CD4-positive, alpha-beta memory T cell (primary cell): ENCODE measurements around the gene C19orf73. TPM values are rescaled to one million over a fixed set of nuclear protein-coding genes. Genes with fewer than 3 reads are reported as not detected.

Experiments used
- CTCF ChIA-PET: fragments of 350-600 bp; sonication (Branson Sonifier 250); formaldehyde crosslinking; loops from one replicate; lab custom pipeline; 2021; ENCODE audit warnings: inconsistent platforms; ENCODE audit not compliant: partially characterized antibody; lab: Charles Lee
- POLR2A ChIA-PET: fragments of 350-600 bp; sonication (Branson Sonifier 250); formaldehyde crosslinking; loops from one replicate; lab custom pipeline; 2021; ENCODE audit not compliant: partially characterized antibody; lab: Charles Lee
- DNase-seq, 5 donors: peaks; one replicate each; pipeline versions ENCODE4 v3.0.0 to v3.0.0-alpha.2; 2020 to 2022; ENCODE audit warnings: mixed read lengths in 1 of 5
- H3K27ac ChIP-seq: one replicate; pipeline ENCODE4 v1.7.0; 2013; ENCODE audit warnings: low read depth, low read length
- H3K27me3 ChIP-seq: 2 replicates; pipeline ENCODE4 v1.7.0; 2013; ENCODE audit warnings: mild to moderate bottlenecking, low read length, moderate library complexity; ENCODE audit not compliant: insufficient read depth
- H3K36me3 ChIP-seq: 2 replicates; pipeline ENCODE4 v1.7.0; 2013; ENCODE audit warnings: mild to moderate bottlenecking, low read length, moderate library complexity; ENCODE audit not compliant: insufficient read depth
- H3K4me1 ChIP-seq: 2 replicates; pipeline ENCODE4 v1.7.0; 2013; ENCODE audit warnings: mild to moderate bottlenecking, low read length, moderate library complexity; ENCODE audit not compliant: insufficient read depth
- H3K4me3 ChIP-seq, 2 donors: one replicate each; pipeline ENCODE4 v1.7.0; 2013; ENCODE audit warnings: low read length in 2 of 2, mild to moderate bottlenecking in 1 of 2
- H3K9me3 ChIP-seq, 2 donors: one replicate each; pipeline ENCODE4 v1.7.0; 2013; ENCODE audit warnings: low read length in 2 of 2, control low read depth in 1 of 2; ENCODE audit not compliant: control insufficient read depth in 1 of 2
- H3K27ac Mint-ChIP-seq, 7 donors: one replicate each; pipeline ENCODE4 v1.8.0; 2020 to 2021; ENCODE audit warnings: mixed read lengths in 7 of 7, mild to moderate bottlenecking in 6 of 7, inconsistent platforms in 3 of 7, moderate library complexity in 3 of 7
- H3K27me3 Mint-ChIP-seq, 2 donors: one replicate each; pipeline ENCODE4 v1.8.0; 2020 to 2021; ENCODE audit warnings: mixed read lengths in 2 of 2
- H3K36me3 Mint-ChIP-seq, 2 donors: one replicate each; pipeline ENCODE4 v1.8.0; 2020 to 2021; ENCODE audit warnings: mixed read lengths in 2 of 2, inconsistent platforms in 1 of 2, mild to moderate bottlenecking in 1 of 2
- H3K4me1 Mint-ChIP-seq, 4 donors: one replicate each; pipeline ENCODE4 v1.8.0; 2020 to 2021; ENCODE audit warnings: mixed read lengths in 4 of 4, mild to moderate bottlenecking in 1 of 4
- H3K4me3 Mint-ChIP-seq, 8 donors: one replicate each; pipeline ENCODE4 v1.8.0; 2020 to 2021; ENCODE audit warnings: mixed read lengths in 8 of 8, mild to moderate bottlenecking in 7 of 8, moderate library complexity in 6 of 8, inconsistent platforms in 3 of 8
- H3K9me3 Mint-ChIP-seq, 8 donors: one replicate each; pipeline ENCODE4 v1.8.0; 2020 to 2021; ENCODE audit warnings: mixed read lengths in 8 of 8, mild to moderate bottlenecking in 5 of 8, inconsistent platforms in 3 of 8, moderate library complexity in 1 of 8
- intact Hi-C: fragments of 100-400 bp; cut with micrococcal nuclease; formaldehyde crosslinking; loops from one replicate; pipeline ENCODE4 v1.15.1; 2023
- polyA plus RNA-seq, 2 donors: library from polyadenylated mRNA; unstranded; fragments of 300-500 nt; fragmentation: Illumina TruSeq; gene quantifications; one replicate each; pipeline ENCODE4 v1.2.3, GENCODE V29; 2021
- total RNA-seq, 2 experiments: library from RNA; stranded (reverse); gene quantifications; one replicate each; pipeline ENCODE4 v1.2.3, GENCODE V29; 2021

The C19orf73 gene
- total and polyA plus RNA-seq, 4 experiments from 2014 or later = 1.7 to 3.7 (median 1.9) TPM

DNA sequence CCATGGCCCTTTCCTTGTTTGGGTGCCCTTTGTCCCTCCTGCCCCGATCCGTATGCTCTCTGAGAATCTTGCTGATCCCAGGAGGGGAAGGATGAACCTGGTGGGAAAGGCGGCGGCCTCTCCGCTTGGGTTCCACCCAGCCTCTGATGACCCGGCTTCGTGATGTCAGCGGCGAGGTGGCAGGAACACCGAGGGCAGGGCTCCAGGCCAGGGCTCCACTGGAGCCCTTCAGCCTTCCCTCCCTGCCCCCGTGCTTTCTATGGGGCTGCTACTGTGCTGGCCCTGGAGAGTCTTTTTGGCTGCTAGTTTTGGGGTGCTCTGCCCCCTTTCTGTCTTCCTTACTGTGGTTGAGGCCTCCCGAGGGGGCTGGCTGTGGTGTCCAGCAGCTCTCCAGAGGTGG lies 16.6 kb downstream of the C19orf73 start:
- H3K4me1 ChIP-seq = no peaks in the 10 kb centered on the region
- peaks cover 44 to 71% of the 10 kb centered on the region in 2 donors for H3K36me3 Mint-ChIP-seq
- H3K4me3 ChIP-seq = no peak overlapping the region
- ChIA-PET POLR2A (no interaction called here), CTCF (no interaction called here)
- peaks cover 3 to 15% (median 6%) of the 10 kb centered on the region in 4 donors for H3K4me1 Mint-ChIP-seq
- DNase-seq = peak in 1 of 5 donors; percentile 1
- no peaks in the 10 kb centered on the region for H3K27me3 ChIP-seq
- no peaks in the 10 kb centered on the region for H3K27me3 Mint-ChIP-seq
- no peak overlapping the region for H3K4me3 Mint-ChIP-seq
- no peak overlapping the region for H3K27ac ChIP-seq
- no peaks in the 10 kb centered on the region for H3K9me3 ChIP-seq
- H3K9me3 Mint-ChIP-seq = no peaks in the 10 kb centered on the region
- peaks cover 81% of the 10 kb centered on the region for H3K36me3 ChIP-seq
- no peak overlapping the region for H3K27ac Mint-ChIP-seq
- intact Hi-C loops = no loop called here

- Histone ChIP-seq H3K27ac (no peak overlapping the region), H3K36me3 (peaks cover 77% of the 10 kb centered on the region), H3K9me3 (no peaks in the 10 kb centered on the region), H3K27me3 (no peaks in the 10 kb centered on the region), H3K4me1 (no peaks in the 10 kb centered on the region), H3K4me3 (no peak overlapping the region)
- CTCF ChIA-PET = interaction anchor here (5.9 kb wide), 1 partner anchor 45 kb away, joined by 83 read pairs; no protein-coding TSS in a partner anchor
- no peak for DNase-seq
- POLR2A ChIA-PET = interaction anchor here (0.9 kb wide), 1 partner anchor 19 kb away, joined by 5 read pairs; no protein-coding TSS in a partner anchor
- H3K36me3 Mint-ChIP-seq = peaks cover 36 to 68% of the 10 kb centered on the region in 2 donors
- intact Hi-C loops = no loop called here
- peaks cover 0 to 8% (median 7%) of the 10 kb centered on the region in 4 donors for H3K4me1 Mint-ChIP-seq
- H3K9me3 Mint-ChIP-seq = no peaks in the 10 kb centered on the region
- no peaks in the 10 kb centered on the region for H3K27me3 Mint-ChIP-seq
- peak overlapping the region in 2 of 7 donors; percentile 57 to 84 for H3K27ac Mint-ChIP-seq
- H3K4me3 Mint-ChIP-seq = no peak overlapping the region
These were observed 17.8 kb downstream of the C19orf73 start for GRCh38 chr19:49101160-49101559.

DNA sequence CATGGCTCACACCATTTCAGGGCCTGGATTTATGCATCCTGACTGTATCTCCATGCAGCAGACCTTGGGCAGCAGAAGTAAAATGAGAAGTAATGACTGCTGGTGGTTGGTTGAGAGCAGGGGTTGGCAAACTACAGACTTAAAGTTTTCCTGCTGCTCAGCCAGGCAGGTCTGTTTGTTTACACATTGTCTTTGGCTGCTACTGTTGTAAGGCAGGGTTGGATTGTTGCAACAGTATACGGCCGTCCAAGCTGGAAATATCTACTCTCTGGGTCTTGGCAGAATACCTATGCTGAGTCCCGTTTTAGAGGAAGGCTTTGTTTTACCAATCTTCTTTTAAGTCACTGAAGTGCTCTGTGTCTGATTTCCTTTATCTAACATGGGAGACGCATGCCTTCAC lies 20.1 kb downstream of the C19orf73 start:
- Mint-ChIP-seq H3K36me3 (peaks cover 36 to 72% of the 10 kb centered on the region in 2 donors), H3K4me1 (peaks cover 0 to 12% (median 9%) of the 10 kb centered on the region in 4 donors), H3K4me3 (peak overlapping the region in 1 of 8 donors; percentile 45), H3K27ac (peak overlapping the region in 1 of 7 donors; percentile 62), H3K27me3 (no peaks in the 10 kb centered on the region), H3K9me3 (no peaks in the 10 kb centered on the region)
- ChIA-PET POLR2A (interaction anchor here (1.4 to 1.7 kb wide), 2 partner anchors 15 to 48 kb away, joined by 7 to 9 read pairs; partner anchors contain the start of gene LIN7B), CTCF (interaction anchor here (1.0 to 5.9 kb wide), 14 partner anchors 8 to 202 kb away, joined by 3 to 83 read pairs (median 6); partner anchors contain the start of gene LIN7B)
- no peaks in the 10 kb centered on the region for H3K27me3 ChIP-seq
- H3K9me3 ChIP-seq = no peaks in the 10 kb centered on the region
- intact Hi-C loops = loop anchor here (2.0 kb wide), 1 partner anchor 100 kb away; no protein-coding TSS in a partner anchor
- H3K4me3 ChIP-seq = no peak overlapping the region
- H3K27ac ChIP-seq = no peak overlapping the region
- H3K4me1 ChIP-seq = no peaks in the 10 kb centered on the region
- peaks cover 80% of the 10 kb centered on the region for H3K36me3 ChIP-seq
- DNase-seq = no peak

- H3K27ac Mint-ChIP-seq = peak overlapping the region in 2 of 7 donors; percentile 4 to 35
- peaks cover 77% of the 10 kb centered on the region for H3K36me3 ChIP-seq
- peaks cover 36 to 75% of the 10 kb centered on the region in 2 donors for H3K36me3 Mint-ChIP-seq
These were observed 21.3 kb downstream of the C19orf73 start for GRCh38 chr19:49097453-49098288.

DNA sequence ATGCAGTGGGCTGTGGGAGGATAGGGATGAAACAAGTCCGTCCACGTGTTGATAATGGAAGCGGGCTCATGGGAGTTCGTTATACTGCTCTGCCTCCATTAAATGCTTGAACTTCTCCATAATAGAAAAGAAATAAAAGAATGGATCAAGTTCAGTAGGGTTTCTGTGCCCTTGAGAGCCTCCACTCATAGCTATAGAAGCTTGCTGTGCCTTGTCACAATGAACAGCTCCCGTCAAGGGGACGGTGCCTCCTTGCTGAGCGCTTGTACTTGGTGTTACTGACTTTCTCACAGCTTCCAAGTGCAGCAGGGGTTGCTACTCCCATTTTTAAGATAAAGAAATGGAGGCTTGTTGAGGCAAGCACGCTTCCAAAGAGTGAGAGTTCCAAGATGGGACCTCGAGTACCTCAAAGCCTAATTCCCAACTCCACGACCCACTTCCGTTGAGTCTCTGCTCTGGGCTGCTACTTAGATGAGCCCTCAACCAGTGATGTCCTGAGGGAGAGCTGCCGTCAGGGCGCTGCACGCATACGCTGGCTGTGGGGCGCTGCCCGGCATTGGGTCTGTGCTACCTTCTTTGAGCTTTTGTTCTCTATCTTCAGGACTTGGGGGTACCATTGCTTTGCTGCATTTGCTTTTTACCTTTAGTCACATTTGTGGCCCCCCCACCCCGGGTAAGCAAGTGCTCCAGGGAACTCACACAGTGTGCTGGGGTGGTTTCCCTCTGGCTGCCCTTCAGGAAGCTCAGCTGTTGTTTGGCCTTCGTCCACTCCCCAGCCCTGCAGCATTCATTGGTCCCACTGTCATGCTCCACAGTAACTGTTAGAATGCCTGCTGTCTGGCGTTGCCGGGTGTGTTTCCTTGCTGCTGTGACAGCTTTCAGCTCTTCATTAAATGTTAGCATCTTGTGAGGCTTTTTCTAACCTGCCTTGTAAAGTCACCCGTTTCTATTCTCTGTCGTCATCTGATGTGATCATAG lies 24.1 kb downstream of the C19orf73 start:
- H3K4me3 ChIP-seq = no peak overlapping the region
- peak overlapping the region in 1 of 7 donors; percentile 30 for H3K27ac Mint-ChIP-seq
- H3K9me3 ChIP-seq = no peaks in the 10 kb centered on the region
- no peak overlapping the region for H3K4me3 Mint-ChIP-seq
- intact Hi-C loops = no loop called here
- peaks cover 10 to 33% (median 22%) of the 10 kb centered on the region in 4 donors for H3K4me1 Mint-ChIP-seq
- DNase-seq = no peak
- H3K27me3 Mint-ChIP-seq = no peaks in the 10 kb centered on the region
- no peak overlapping the region for H3K27ac ChIP-seq
- H3K36me3 Mint-ChIP-seq = peaks cover 40 to 74% of the 10 kb centered on the region in 2 donors
- H3K9me3 Mint-ChIP-seq = no peaks in the 10 kb centered on the region
- no peaks in the 10 kb centered on the region for H3K4me1 ChIP-seq
- CTCF ChIA-PET = interaction anchor here (0.7 to 5.9 kb wide), 4 partner anchors 11 to 52 kb away, joined by 4 to 83 read pairs (median 12); partner anchors contain the start of gene LIN7B
- peaks cover 83% of the 10 kb centered on the region for H3K36me3 ChIP-seq
- H3K27me3 ChIP-seq = no peaks in the 10 kb centered on the region
- POLR2A ChIA-PET = interaction anchor here (0.9 kb wide), 1 partner anchor 8 kb away, joined by 4 read pairs; no protein-coding TSS in a partner anchor

More at GRCh38 chr19:49097453-49098288, 21.3 kb downstream of the C19orf73 start:
- DNase-seq = peak; percentile 71 to 77 (median 76)
- H3K27me3 Mint-ChIP-seq = no peaks in the 10 kb centered on the region
- no peaks in the 10 kb centered on the region for H3K27me3 ChIP-seq
- H3K4me1 ChIP-seq = no peaks in the 10 kb centered on the region
- no peaks in the 10 kb centered on the region for H3K9me3 ChIP-seq
- H3K4me1 Mint-ChIP-seq = peaks cover 0 to 12% (median 9%) of the 10 kb centered on the region in 4 donors
- no peak overlapping the region for H3K4me3 Mint-ChIP-seq
- CTCF ChIA-PET = interaction anchor here (0.6 to 5.9 kb wide), 35 partner anchors 9 to 276 kb away, joined by 3 to 83 read pairs (median 4); partner anchors contain the start of genes GYS1, LIN7B and RUVBL2
- POLR2A ChIA-PET = interaction anchor here (0.6 to 1.7 kb wide), 12 partner anchors 12 to 582 kb away, joined by 3 to 9 read pairs (median 3); partner anchors contain the start of genes LIN7B and PRMT1
- H3K27ac ChIP-seq = no peak overlapping the region
- intact Hi-C loops = loop anchor here (1.0 to 2.0 kb wide), 3 partner anchors 49 to 111 kb away; no protein-coding TSS in a partner anchor
- H3K4me3 ChIP-seq = no peak overlapping the region
- H3K9me3 Mint-ChIP-seq = no peaks in the 10 kb centered on the region

DNA sequence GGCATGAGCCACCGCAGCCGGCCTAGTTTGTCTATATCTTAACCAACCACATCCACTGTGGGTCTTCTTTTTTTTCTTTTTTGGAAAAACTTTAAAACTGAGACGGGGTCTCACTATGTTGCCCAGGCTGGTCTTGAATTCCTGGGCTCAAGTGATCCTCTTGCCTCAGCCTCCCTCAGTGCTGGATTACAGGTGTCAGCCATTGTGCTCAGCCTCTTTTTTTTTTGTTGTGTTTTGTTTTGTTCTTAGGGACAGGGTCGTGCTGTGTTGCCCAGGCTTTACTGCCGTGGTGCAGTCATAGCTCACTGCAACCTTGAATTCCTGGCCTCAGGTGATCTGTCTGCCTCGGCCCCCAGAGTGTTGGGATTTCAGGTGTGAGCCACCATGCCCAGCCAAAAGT lies 26.3 kb downstream of the C19orf73 start:
- H3K4me1 Mint-ChIP-seq = peaks cover 13 to 47% (median 26%) of the 10 kb centered on the region in 4 donors
- H3K9me3 Mint-ChIP-seq = no peaks in the 10 kb centered on the region
- no peak overlapping the region for H3K27ac Mint-ChIP-seq
- no peaks in the 10 kb centered on the region for H3K27me3 ChIP-seq
- intact Hi-C loops = no loop called here
- POLR2A ChIA-PET = no interaction called here
- no peak for DNase-seq
- H3K36me3 ChIP-seq = peaks cover 66% of the 10 kb centered on the region
- no peak overlapping the region for H3K4me3 ChIP-seq
- peaks cover 37 to 67% of the 10 kb centered on the region in 2 donors for H3K36me3 Mint-ChIP-seq
- CTCF ChIA-PET = no interaction called here
- no peak overlapping the region for H3K4me3 Mint-ChIP-seq
- H3K27ac ChIP-seq = no peak overlapping the region
- H3K9me3 ChIP-seq = no peaks in the 10 kb centered on the region
- peaks cover 9% of the 10 kb centered on the region for H3K4me1 ChIP-seq
- no peaks in the 10 kb centered on the region for H3K27me3 Mint-ChIP-seq
